ENCODE measurements around the gene USP17L5.

GRCh38 chr4:9384126-9384525 lies 44.9 kb downstream of the USP17L5 start:
- TF ChIP-seq TAF1 (IDR thresholded peaks at IDR 0.05; ENCODE audit: low read depth, low read length) (no peak), POLR2AphosphoS5 (IDR thresholded peaks at IDR 0.05; ENCODE audit: low read depth, low read length) (no peak)
